HUES48 (cell line): ENCODE measurements around the gene SIGLEC8.
"Not testable (repeated sequence)": the region's sequence is repeated elsewhere in the genome, so short reads cannot be mapped to it uniquely, and the experiment has no call there.

Experiments
- H3K27ac ChIP-seq: one replicate; pipeline ENCODE4 v1.7.0; 2013; ENCODE audit warnings: low read depth, low read length, inconsistent platforms
- H3K27me3 ChIP-seq: 2 replicates; pipeline ENCODE4 v1.6.1; 2013; ENCODE audit warnings: mild to moderate bottlenecking, low read length; ENCODE audit not compliant: control insufficient read depth, insufficient read depth
- H3K36me3 ChIP-seq: 2 replicates; pipeline ENCODE4 v1.6.1; 2013; ENCODE audit warnings: low read length; ENCODE audit not compliant: control insufficient read depth, insufficient read depth
- H3K4me1 ChIP-seq: 2 replicates; pipeline ENCODE4 v1.6.1; 2013; ENCODE audit warnings: mild to moderate bottlenecking, low read length; ENCODE audit not compliant: control insufficient read depth, insufficient read depth
- H3K4me3 ChIP-seq: 2 replicates; pipeline ENCODE4 v1.5.1; 2013; ENCODE audit warnings: mild to moderate bottlenecking, low read depth, low read length
- H3K9ac ChIP-seq: 2 replicates; pipeline ENCODE4 v1.6.1; 2013; ENCODE audit warnings: mild to moderate bottlenecking, low read depth, low read length, moderate library complexity
- H3K9me3 ChIP-seq: 2 replicates; pipeline ENCODE4 v1.6.1; 2013; ENCODE audit warnings: low read length; ENCODE audit not compliant: control insufficient read depth, insufficient read depth

SIGLEC8 gene

GRCh38 chr19:51458051-51458645, at the start of gene SIGLEC8:
Gene SIGLEC8 (minus strand): TSS chr19:51458454. CDS start chr19:51458387, 67 bp downstream.
- Histone ChIP-seq H3K9ac (no peak within 1 kb of the TSS), H3K36me3 (no peaks in the 10 kb centered on the region), H3K4me3 (no peak within 1 kb of the TSS), H3K4me1 (peaks cover 3% of the 10 kb centered on the region; the same call in 1 of the 2 replicates), H3K27me3 (no peaks in the 10 kb centered on the region), H3K9me3 (no peaks in the 10 kb centered on the region; the same call in 1 of the 2 replicates), H3K27ac (no peak within 1 kb of the TSS)

GRCh38 chr19:51507640-51508058, 49.4 kb upstream of the SIGLEC8 start:
- no peaks in the 10 kb centered on the region for H3K4me1 ChIP-seq
- no peak overlapping the region for H3K4me3 ChIP-seq
- no peak overlapping the region for H3K9ac ChIP-seq
- peaks cover 24% of the 10 kb centered on the region; the same call in 1 of the 2 replicates for H3K9me3 ChIP-seq
- no peaks in the 10 kb centered on the region for H3K27me3 ChIP-seq
- no peaks in the 10 kb centered on the region for H3K36me3 ChIP-seq
- H3K27ac ChIP-seq, result no peak overlapping the region

- Histone ChIP-seq H3K27me3 (no peaks in the 10 kb centered on the region), H3K36me3 (no peaks in the 10 kb centered on the region), H3K27ac (no peak overlapping the region), H3K4me3 (no peak overlapping the region), H3K9ac (no peak overlapping the region), H3K4me1 (no peaks in the 10 kb centered on the region), H3K9me3 (peaks cover 29% of the 10 kb centered on the region)
Measured at GRCh38 chr19:51507192-51507591, 48.9 kb upstream of the SIGLEC8 start.

- H3K36me3 ChIP-seq, result no peaks in the 10 kb centered on the region
- peaks cover 32% of the 10 kb centered on the region for H3K9me3 ChIP-seq
- H3K4me3 ChIP-seq, result no peak overlapping the region
- no peaks in the 10 kb centered on the region for H3K27me3 ChIP-seq
- H3K4me1 ChIP-seq, result no peaks in the 10 kb centered on the region
- H3K27ac ChIP-seq, result no peak overlapping the region
- H3K9ac ChIP-seq, result no peak overlapping the region
Measured at GRCh38 chr19:51505904-51506303, 47.6 kb upstream of the SIGLEC8 start.

- H3K4me3 ChIP-seq, result no peak overlapping the region
- H3K27me3 ChIP-seq, result no peaks in the 10 kb centered on the region
- no peaks in the 10 kb centered on the region for H3K36me3 ChIP-seq
- H3K9ac ChIP-seq, result no peak overlapping the region
- peaks cover 37% of the 10 kb centered on the region for H3K9me3 ChIP-seq
- no peak overlapping the region for H3K27ac ChIP-seq
- no peaks in the 10 kb centered on the region for H3K4me1 ChIP-seq
Measured at GRCh38 chr19:51503896-51504295, 45.6 kb upstream of the SIGLEC8 start.

GRCh38 chr19:51503286-51503817, 45.1 kb upstream of the SIGLEC8 start:
- Histone ChIP-seq H3K36me3 (no peaks in the 10 kb centered on the region), H3K27ac (no peak overlapping the region), H3K9me3 (peaks cover 37% of the 10 kb centered on the region), H3K4me3 (no peak overlapping the region), H3K9ac (no peak overlapping the region), H3K27me3 (no peaks in the 10 kb centered on the region), H3K4me1 (no peaks in the 10 kb centered on the region)

- H3K4me3 ChIP-seq, result no peak within 1 kb of the TSS
- H3K36me3 ChIP-seq, result no peaks in the 10 kb centered on the region
- peaks cover 46% of the 10 kb centered on the region for H3K9me3 ChIP-seq
- no peaks in the 10 kb centered on the region for H3K4me1 ChIP-seq
- no peaks in the 10 kb centered on the region for H3K27me3 ChIP-seq
- H3K27ac ChIP-seq, result no peak within 1 kb of the TSS
- no peak within 1 kb of the TSS for H3K9ac ChIP-seq
Measured at GRCh38 chr19:51501594-51502263, 43.5 kb upstream of the SIGLEC8 start, which contains the start of gene SIGLEC12. Gene SIGLEC12 (minus strand): TSS chr19:51501800. CDS start chr19:51501733, 67 bp downstream.

- not testable (repeated sequence) for H3K4me3 ChIP-seq, H3K9ac ChIP-seq, H3K4me1 ChIP-seq, H3K27me3 ChIP-seq, H3K27ac ChIP-seq, H3K36me3 ChIP-seq
- peaks cover 47% of the 10 kb centered on the region for H3K9me3 ChIP-seq
Measured at GRCh38 chr19:51500931-51501330, 42.7 kb upstream of the SIGLEC8 start.

GRCh38 chr19:51497666-51498065, 39.4 kb upstream of the SIGLEC8 start:
- H3K27me3 ChIP-seq, result no peaks in the 10 kb centered on the region
- no peak overlapping the region for H3K9ac ChIP-seq
- H3K4me3 ChIP-seq, result no peak overlapping the region
- H3K27ac ChIP-seq, result no peak overlapping the region
- H3K9me3 ChIP-seq, result peaks cover 68% of the 10 kb centered on the region
- H3K36me3 ChIP-seq, result no peaks in the 10 kb centered on the region
- H3K4me1 ChIP-seq, result no peaks in the 10 kb centered on the region

GRCh38 chr19:51493776-51494175, 35.5 kb upstream of the SIGLEC8 start:
- Histone ChIP-seq H3K4me1 (no peaks in the 10 kb centered on the region), H3K27me3 (no peaks in the 10 kb centered on the region), H3K4me3 (no peak overlapping the region), H3K9ac (no peak overlapping the region), H3K9me3 (peaks cover 73% of the 10 kb centered on the region), H3K27ac (no peak overlapping the region), H3K36me3 (no peaks in the 10 kb centered on the region)

GRCh38 chr19:51491586-51491985, 33.3 kb upstream of the SIGLEC8 start:
- Histone ChIP-seq H3K9me3 (peaks cover 54% of the 10 kb centered on the region), H3K27me3 (no peaks in the 10 kb centered on the region), H3K27ac (no peak overlapping the region), H3K4me1 (no peaks in the 10 kb centered on the region), H3K36me3 (no peaks in the 10 kb centered on the region), H3K4me3 (no peak overlapping the region), H3K9ac (no peak overlapping the region)
